BLaER1 (cell line): Measurements from ENCODE around the gene DPYSL4.

Experiments
- H3K27ac ChIP-seq: shearing (Covaris generic); formaldehyde crosslinking; 2 replicates; pipeline ENCODE4 v1.8.1; 2022
- H3K27me3 ChIP-seq: shearing (Covaris generic); formaldehyde crosslinking; 2 replicates; pipeline ENCODE4 v1.8.1; 2022
- H3K36me3 ChIP-seq: shearing (Covaris generic); formaldehyde crosslinking; 2 replicates; pipeline ENCODE4 v1.8.1; 2022
- H3K4me1 ChIP-seq: shearing (Covaris generic); formaldehyde crosslinking; 2 replicates; pipeline ENCODE4 v1.8.1; 2022
- H3K4me2 ChIP-seq: shearing (Covaris generic); formaldehyde crosslinking; 2 replicates; pipeline ENCODE4 v1.8.1; 2022
- H3K4me3 ChIP-seq: shearing (Covaris generic); formaldehyde crosslinking; 2 replicates; pipeline ENCODE4 v1.8.1; 2022
- H3K9ac ChIP-seq: shearing (Covaris generic); formaldehyde crosslinking; 2 replicates; pipeline ENCODE4 v1.8.1; 2022
- H3K9me3 ChIP-seq: shearing (Covaris generic); formaldehyde crosslinking; 2 replicates; pipeline ENCODE4 v1.8.1; 2022
- H4K20me1 ChIP-seq: shearing (Covaris generic); formaldehyde crosslinking; 2 replicates; pipeline ENCODE4 v1.8.1; 2022
- Cebpa-rat ChIP-seq: shearing (Covaris generic); IDR thresholded peaks from 2 replicates; pipeline ENCODE4 v1.8.1; 2022

Gene DPYSL4

GRCh38 chr10:132252412-132252811, 65.7 kb downstream of the DPYSL4 start:
- Histone ChIP-seq H3K27me3 (no peaks in the 10 kb centered on the region), H3K9ac (no peak overlapping the region), H4K20me1 (peaks cover 11% of the 10 kb centered on the region; the same call in 1 of the 2 replicates), H3K4me3 (no peak overlapping the region), H3K36me3 (no peaks in the 10 kb centered on the region), H3K4me1 (peaks cover 57% of the 10 kb centered on the region), H3K27ac (no peak overlapping the region), H3K9me3 (no peaks in the 10 kb centered on the region), H3K4me2 (no peak overlapping the region)
- no peak for TF ChIP-seq Cebpa-rat

- Histone ChIP-seq H3K4me2 (no peak overlapping the region), H3K27ac (no peak overlapping the region)
- TF ChIP-seq Cebpa-rat: no peak
Measured at GRCh38 chr10:132253092-132253687, 66.4 kb downstream of the DPYSL4 start.

DNA sequence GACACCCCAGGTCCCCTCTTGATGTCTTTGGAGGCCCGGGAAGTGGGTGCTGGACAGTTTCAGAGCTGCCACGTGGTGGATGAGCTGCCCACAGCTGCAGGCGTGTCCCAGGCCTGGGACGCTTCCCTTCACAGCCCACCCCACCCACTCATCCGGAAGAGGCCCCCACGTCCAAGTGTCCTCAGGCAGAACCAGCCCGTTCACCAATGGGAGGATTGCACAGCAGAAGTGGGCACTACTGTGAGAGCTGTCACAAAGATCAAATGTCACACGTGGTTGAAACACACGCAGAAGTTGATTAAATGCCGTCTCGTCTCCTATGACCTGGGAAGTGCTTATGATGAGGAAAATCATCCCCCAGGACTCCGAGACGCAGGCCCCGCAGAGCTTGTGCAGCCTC, 68.1 kb downstream of the DPYSL4 start:
- no peak for TF ChIP-seq Cebpa-rat
- H3K4me2 ChIP-seq: peak overlapping the region; percentile 71
- H3K27ac ChIP-seq: no peak overlapping the region
- H3K9ac ChIP-seq: no peak overlapping the region
- no peaks in the 10 kb centered on the region for H3K36me3 ChIP-seq
- peaks cover 11% of the 10 kb centered on the region; the same call in 1 of the 2 replicates for H4K20me1 ChIP-seq
- H3K9me3 ChIP-seq: no peaks in the 10 kb centered on the region
- no peak overlapping the region for H3K4me3 ChIP-seq
- no peaks in the 10 kb centered on the region for H3K27me3 ChIP-seq
- H3K4me1 ChIP-seq: peaks cover 36% of the 10 kb centered on the region

More at GRCh38 chr10:132253092-132253687, 66.4 kb downstream of the DPYSL4 start:
- Histone ChIP-seq H3K27me3 (no peaks in the 10 kb centered on the region), H3K9me3 (no peaks in the 10 kb centered on the region), H3K4me1 (peaks cover 49% of the 10 kb centered on the region), H3K4me3 (no peak overlapping the region), H3K9ac (no peak overlapping the region), H3K36me3 (no peaks in the 10 kb centered on the region), H4K20me1 (peaks cover 11% of the 10 kb centered on the region; the same call in 1 of the 2 replicates)
